SH-SY5Y (cell line): ENCODE measurements around the gene AGMO.

Source experiments
- GATA2 ChIP-seq: IDR thresholded peaks from 2 replicates; pipeline ENCODE4 v1.6.1; 2011; ENCODE audit warnings: mild to moderate bottlenecking, low read depth, low read length
- GATA3 ChIP-seq: IDR thresholded peaks from 2 replicates; pipeline ENCODE4 v1.6.1; 2011; ENCODE audit warnings: low read depth, mild to moderate bottlenecking, low read length, moderate library complexity

GRCh38 chr7:15292138-15292537, 269.7 kb downstream of the AGMO start:
- TF ChIP-seq GATA2 (no peak), GATA3 (no peak)
